SK-N-SH treated with all-trans-retinoic acid at 6 μM for 48 hours (cell line): ENCODE results near the gene MITF.

Experiments used
- GLIS3 ChIP-seq: fragments of 250-450 bp; sonication (Bioruptor Pico); IDR thresholded peaks from 2 replicates; pipeline ENCODE4 v1.5.0; 2020; ENCODE audit warnings: mild to moderate bottlenecking, moderate library complexity
- TOX ChIP-seq: fragments of 250-450 bp; sonication (Bioruptor Pico); IDR thresholded peaks from 2 replicates; pipeline ENCODE4 v1.8.0; 2021; ENCODE audit warnings: mild to moderate bottlenecking, moderate library complexity, borderline replicate concordance
- ZFP3 ChIP-seq: fragments of 250-450 bp; sonication (Bioruptor Pico); IDR thresholded peaks from 2 replicates; pipeline ENCODE4 v1.5.0; 2020; ENCODE audit warnings: mild to moderate bottlenecking, moderate library complexity

GRCh38 chr3:69976021-69976420 lies 236.8 kb downstream of the MITF start:
- TF ChIP-seq ZFP3 (no peak), TOX (CRISPR knock-in tag) (no peak), GLIS3 (no peak)
